Left lung (tissue), 10 donors: ENCODE data around the gene DDX11. TPM values are rescaled to one million over a fixed set of nuclear protein-coding genes. Genes with fewer than 3 reads are reported as not detected.
"Not testable (repeated sequence)": the region's sequence is repeated elsewhere in the genome, so short reads cannot be mapped to it uniquely, and the experiment has no call there.

Source experiments
- ATAC-seq: fragments of 200-7000 bp; cut with Tn5 transposase; one replicate; pipeline ENCODE4 v1.9.1; 2020; ENCODE audit warnings: moderate library complexity
- DNase-seq, 4 donors: peaks; one replicate each; pipeline ENCODE4 v3.0.0-alpha.2; 2013 to 2020
- H3K27ac ChIP-seq, 2 donors: fragments of 200-600 bp; sonication (generic) in 1 of 2; one replicate each; pipeline versions ENCODE4 v1.5.0 to v1.8.0; 2020 to 2021
- H3K27me3 ChIP-seq, 2 donors: fragments of 200-600 bp; sonication (generic) in 1 of 2; one replicate each; pipeline versions ENCODE4 v1.5.0 to v1.8.0; 2020 to 2021
- H3K36me3 ChIP-seq, 2 donors: fragments of 200-600 bp; sonication (generic) in 1 of 2; one replicate each; pipeline versions ENCODE4 v1.5.0 to v1.8.0; 2020 to 2021
- H3K4me1 ChIP-seq, 2 donors: fragments of 200-600 bp; one replicate each; pipeline ENCODE4 v1.8.0; 2021
- H3K4me3 ChIP-seq, 2 donors: fragments of 200-600 bp; sonication (generic) in 1 of 2; one replicate each; pipeline versions ENCODE4 v1.5.0 to v1.8.0; 2020 to 2021; ENCODE audit warnings: mild to moderate bottlenecking in 1 of 2
- H3K9me3 ChIP-seq, 2 donors: fragments of 200-600 bp; sonication (generic) in 1 of 2; one replicate each; pipeline versions ENCODE4 v1.5.0 to v1.8.0; 2020 to 2021
- intact Hi-C, 2 donors: fragments of 100-400 bp; cut with DNase I; formaldehyde crosslinking; loops; one replicate each; pipeline versions ENCODE4 v1.11.2 to v1.14.2; 2022
- polyA plus RNA-seq, 6 donors: library from polyadenylated mRNA; unstranded; fragments of 120-200 nt; gene quantifications; one replicate each; pipeline ENCODE4 v1.2.1, GENCODE V29; 2013; ENCODE audit not compliant: insufficient read length in 6 of 6
- total RNA-seq, 2 donors: library from RNA; stranded (reverse); fragmentation: NEBNext Ultra II Directional; extraction: Animal tissue kit (Norgen Biotek cat#: 25700); gene quantifications; one replicate each; pipeline ENCODE4 v1.2.1, GENCODE V29; 2021
- TF ChIP-seq, protein P1 (sequence below), 2 donors: fragments of 200-600 bp; sonication (generic) in 1 of 2; IDR thresholded peaks; one replicate each; pipeline versions ENCODE4 v1.5.0 to v1.8.0; 2021; ENCODE audit warnings: antibody characterized with exemption in 2 of 2
- donor health status: DM: no; HTN: yes; CAD: no.
- donor health status: DM: no; HTN: no; CAD: no.

The DDX11 gene
- total and polyA plus RNA-seq, 8 donors: 42.0 to 109 (median 72.6) TPM

DNA sequence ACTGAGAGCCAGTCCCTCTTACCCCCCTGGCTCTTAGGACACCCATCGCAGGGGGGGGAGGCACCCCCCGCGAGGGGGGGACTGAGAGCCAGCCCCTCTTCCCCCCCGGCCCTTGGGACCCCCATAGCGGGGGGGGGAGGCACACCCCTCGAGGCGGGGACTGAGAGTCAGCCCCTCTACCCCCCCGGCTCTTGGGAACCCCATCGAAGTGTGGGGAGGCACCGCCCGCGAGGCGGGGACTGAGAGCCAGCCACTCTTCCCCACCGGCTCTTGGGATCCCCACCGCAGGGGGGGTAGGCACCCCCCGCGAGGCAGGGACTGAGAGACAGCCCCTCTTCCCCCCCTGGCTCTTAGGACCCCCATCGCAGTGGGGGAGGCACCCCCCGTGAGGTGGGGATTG is 48.8 kb downstream of the DDX11 start:
- H3K4me1 ChIP-seq: peaks cover 4 to 13% of the 10 kb centered on the region in 2 donors
- ATAC-seq (no peak), DNase-seq (peak in 1 of 4 donors; percentile 45)
- H3K27ac ChIP-seq: no peak overlapping the region
- H3K36me3 ChIP-seq: no peaks in the 10 kb centered on the region
- intact Hi-C loops: no loop called here
- TF ChIP-seq, protein P1, sequence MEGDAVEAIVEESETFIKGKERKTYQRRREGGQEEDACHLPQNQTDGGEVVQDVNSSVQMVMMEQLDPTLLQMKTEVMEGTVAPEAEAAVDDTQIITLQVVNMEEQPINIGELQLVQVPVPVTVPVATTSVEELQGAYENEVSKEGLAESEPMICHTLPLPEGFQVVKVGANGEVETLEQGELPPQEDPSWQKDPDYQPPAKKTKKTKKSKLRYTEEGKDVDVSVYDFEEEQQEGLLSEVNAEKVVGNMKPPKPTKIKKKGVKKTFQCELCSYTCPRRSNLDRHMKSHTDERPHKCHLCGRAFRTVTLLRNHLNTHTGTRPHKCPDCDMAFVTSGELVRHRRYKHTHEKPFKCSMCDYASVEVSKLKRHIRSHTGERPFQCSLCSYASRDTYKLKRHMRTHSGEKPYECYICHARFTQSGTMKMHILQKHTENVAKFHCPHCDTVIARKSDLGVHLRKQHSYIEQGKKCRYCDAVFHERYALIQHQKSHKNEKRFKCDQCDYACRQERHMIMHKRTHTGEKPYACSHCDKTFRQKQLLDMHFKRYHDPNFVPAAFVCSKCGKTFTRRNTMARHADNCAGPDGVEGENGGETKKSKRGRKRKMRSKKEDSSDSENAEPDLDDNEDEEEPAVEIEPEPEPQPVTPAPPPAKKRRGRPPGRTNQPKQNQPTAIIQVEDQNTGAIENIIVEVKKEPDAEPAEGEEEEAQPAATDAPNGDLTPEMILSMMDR (IDR thresholded peaks at IDR 0.05): no peak
- H3K27me3 ChIP-seq: peaks cover 0 to 26% of the 10 kb centered on the region in 2 donors
- no peaks in the 10 kb centered on the region for H3K9me3 ChIP-seq
- no peak overlapping the region for H3K4me3 ChIP-seq

GRCh38 chr12:31124158-31124557 is 50.5 kb downstream of the DDX11 start:
- H3K36me3 ChIP-seq, H3K27ac ChIP-seq, H3K4me1 ChIP-seq, H3K9me3 ChIP-seq, intact Hi-C loops, ATAC-seq, H3K27me3 ChIP-seq, DNase-seq, H3K4me3 ChIP-seq: not testable (repeated sequence)

- ATAC-seq, intact Hi-C loops, H3K4me3 ChIP-seq, H3K27me3 ChIP-seq, H3K4me1 ChIP-seq, H3K36me3 ChIP-seq, H3K9me3 ChIP-seq, DNase-seq, H3K27ac ChIP-seq: not testable (repeated sequence)
Measured at GRCh38 chr12:31125171-31125570, 51.5 kb downstream of the DDX11 start.

DNA sequence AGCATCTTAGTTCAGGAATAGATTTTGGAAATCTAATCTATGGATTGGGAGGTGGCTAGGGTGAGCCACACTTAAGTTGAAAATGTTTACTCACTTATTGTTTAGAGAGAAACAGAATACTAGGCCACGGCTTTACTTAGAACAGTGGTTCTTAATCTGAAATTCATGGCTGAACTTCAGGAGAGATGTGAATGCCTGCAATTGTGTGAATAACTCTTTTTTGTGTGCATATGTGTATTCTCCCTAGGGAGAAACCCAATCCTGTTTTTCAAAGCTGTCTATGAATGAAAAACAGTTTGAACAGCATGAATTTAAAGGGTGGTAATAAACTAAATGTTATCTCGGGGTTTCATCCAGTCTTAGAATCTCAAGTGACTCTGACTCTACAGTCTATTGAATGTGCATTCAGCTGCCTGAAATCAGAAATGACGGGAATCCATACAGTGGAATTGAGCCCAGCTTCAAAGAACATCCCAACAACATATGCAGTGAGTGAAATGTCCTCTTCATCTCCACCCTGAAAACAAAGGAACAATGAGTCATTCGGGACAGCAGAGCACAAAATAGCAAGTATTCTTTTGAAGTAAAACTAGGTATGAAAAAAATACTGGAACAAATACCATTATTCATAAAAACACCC is 53.7 kb downstream of the DDX11 start:
- H3K27ac ChIP-seq, H3K36me3 ChIP-seq, DNase-seq, intact Hi-C loops, H3K9me3 ChIP-seq, H3K4me1 ChIP-seq, ATAC-seq, H3K4me3 ChIP-seq, H3K27me3 ChIP-seq: not testable (repeated sequence)

DNA sequence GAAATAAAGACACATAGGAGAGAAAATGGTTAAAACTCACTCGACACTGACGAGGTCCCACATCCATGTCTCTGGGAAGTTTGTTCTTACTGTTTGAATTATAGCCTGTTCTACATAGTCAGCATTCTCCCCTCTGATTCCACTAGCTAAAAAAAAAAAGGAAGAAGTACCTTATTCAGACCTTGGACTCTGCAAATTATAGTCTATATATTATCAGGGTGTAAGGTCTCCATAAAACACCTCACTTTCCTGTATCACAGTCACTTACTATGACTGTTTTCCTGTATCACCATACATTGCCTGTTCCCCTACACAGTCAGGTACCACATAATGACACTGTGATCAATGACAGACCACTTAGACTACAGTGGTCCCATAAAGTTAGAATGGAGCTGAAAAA is 62.9 kb downstream of the DDX11 start:
- intact Hi-C loops, H3K27ac ChIP-seq, H3K27me3 ChIP-seq, H3K36me3 ChIP-seq, H3K4me3 ChIP-seq, H3K9me3 ChIP-seq, H3K4me1 ChIP-seq, ATAC-seq, DNase-seq: not testable (repeated sequence)

- H3K36me3 ChIP-seq, ATAC-seq, H3K27ac ChIP-seq, H3K27me3 ChIP-seq, intact Hi-C loops, H3K4me1 ChIP-seq, H3K4me3 ChIP-seq, H3K9me3 ChIP-seq, DNase-seq: not testable (repeated sequence)
Measured at GRCh38 chr12:31144768-31145167, 71.1 kb downstream of the DDX11 start.

- H3K27ac ChIP-seq, H3K36me3 ChIP-seq, ATAC-seq, H3K4me3 ChIP-seq, intact Hi-C loops, H3K4me1 ChIP-seq, H3K9me3 ChIP-seq, DNase-seq, H3K27me3 ChIP-seq: not testable (repeated sequence)
Measured at GRCh38 chr12:31145296-31145695, 71.6 kb downstream of the DDX11 start.

DNA sequence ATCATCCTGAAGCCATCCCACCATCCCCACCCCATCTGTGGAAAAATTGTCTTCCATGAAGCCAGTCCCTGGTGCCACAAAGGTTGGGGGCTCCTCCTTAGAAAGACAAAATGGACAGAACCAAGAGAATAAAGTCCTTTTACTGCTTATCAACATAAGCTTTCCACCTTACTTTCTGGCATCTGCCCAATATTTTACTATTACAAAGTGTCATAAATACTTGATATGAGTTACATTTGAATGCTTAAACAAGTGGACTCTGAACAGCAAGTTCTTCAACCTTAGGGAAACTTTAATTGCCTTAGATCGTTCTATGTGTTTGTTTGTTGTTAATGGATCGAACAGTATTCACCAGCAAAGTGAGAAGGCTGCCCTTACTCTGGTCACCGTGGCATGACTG is 73.8 kb downstream of the DDX11 start:
- intact Hi-C loops, H3K4me3 ChIP-seq, H3K36me3 ChIP-seq, H3K9me3 ChIP-seq, DNase-seq, ATAC-seq, H3K4me1 ChIP-seq, H3K27ac ChIP-seq, H3K27me3 ChIP-seq: not testable (repeated sequence)

DNA sequence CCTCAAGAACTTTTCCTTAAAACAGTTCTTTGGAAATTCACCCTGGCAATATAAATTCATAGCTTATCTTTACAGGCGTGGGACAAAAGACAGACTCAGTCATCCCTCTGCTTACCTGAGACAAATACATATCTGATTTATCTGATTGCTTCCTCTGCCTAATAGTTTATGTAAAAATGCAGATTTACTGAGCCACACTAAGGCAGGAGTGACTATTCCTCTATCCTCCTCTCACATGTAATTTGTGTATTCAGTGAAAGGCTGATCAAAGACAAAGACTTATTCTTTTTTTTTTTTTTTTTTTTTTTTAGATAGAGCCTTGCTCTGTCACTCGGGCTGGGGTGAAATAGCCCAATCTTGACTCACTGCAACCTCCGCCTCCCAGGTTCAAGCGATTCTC is 77.1 kb downstream of the DDX11 start:
- H3K4me1 ChIP-seq, H3K36me3 ChIP-seq, H3K4me3 ChIP-seq, H3K27ac ChIP-seq, intact Hi-C loops, H3K9me3 ChIP-seq, DNase-seq, ATAC-seq, H3K27me3 ChIP-seq: not testable (repeated sequence)

Other genes starting within 250 kb of the DDX11 start
- 10 to 100 TPM in 1 of 2 donors, 1 to 10 TPM in 1; 4.1 to 16.6 TPM for gene TSPAN11, start 147.1 kb upstream of the DDX11 start, total RNA-seq
- gene TSPAN11, start 147.1 kb upstream of the DDX11 start, polyA plus RNA-seq: 10 to 100 TPM; 11.6 to 18.2 (median 14.7) TPM